Activated naive CD8-positive, alpha-beta T cell treated with anti-CD3 and anti-CD28 coated beads, Interleukin-2, amount 50 U/mL, for 16 hours (primary cell): ENCODE results near the gene NAA10.

Experiments
- DNase-seq: peaks from one replicate; pipeline ENCODE4 v3.0.0-alpha.2; 2020; ENCODE audit warnings: low read depth, low spot score

NAA10 gene

GRCh38 chrX:153948847-153949805, 14.3 kb upstream of the NAA10 start:
- no peak for DNase-seq

GRCh38 chrX:153948002-153948466, 13.2 kb upstream of the NAA10 start:
- DNase-seq = no peak

DNA sequence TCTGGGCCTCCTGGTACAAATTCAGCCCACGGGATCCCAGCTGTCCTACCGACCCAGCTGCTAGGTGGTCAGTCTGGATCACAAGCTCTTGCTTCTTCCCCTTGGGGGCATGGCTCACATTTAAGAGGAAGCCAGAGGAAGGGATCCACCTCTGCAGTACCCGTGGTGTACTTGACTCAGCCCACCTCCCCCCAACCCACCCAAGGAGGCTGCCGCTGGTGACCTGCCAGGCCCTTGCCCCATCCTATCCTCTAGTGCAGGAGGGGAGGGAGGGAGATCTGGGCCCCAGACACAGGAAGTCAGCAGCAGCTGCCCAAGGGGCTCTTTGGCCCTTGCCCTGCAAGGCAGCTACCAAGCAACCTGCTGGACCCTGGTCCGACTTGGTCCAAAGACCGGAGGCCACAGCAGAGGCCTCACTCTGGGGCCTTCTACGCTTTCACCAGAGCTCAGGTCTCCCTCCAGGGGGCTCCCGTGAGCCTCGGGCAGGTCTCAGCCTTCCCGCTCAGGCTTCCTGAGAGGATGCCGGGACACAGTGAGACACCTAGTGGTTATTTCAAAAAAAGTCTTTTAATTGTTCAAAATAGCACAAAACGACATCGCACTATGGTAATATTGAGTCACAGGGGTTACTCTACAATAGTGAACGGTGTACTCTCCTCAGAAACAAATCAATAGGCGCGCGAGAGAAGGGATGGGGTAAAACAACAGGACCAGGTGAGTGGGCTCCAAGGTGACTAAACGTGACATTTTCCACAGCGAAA, 12.4 kb upstream of the NAA10 start:
- peak; percentile 42 for DNase-seq

DNA sequence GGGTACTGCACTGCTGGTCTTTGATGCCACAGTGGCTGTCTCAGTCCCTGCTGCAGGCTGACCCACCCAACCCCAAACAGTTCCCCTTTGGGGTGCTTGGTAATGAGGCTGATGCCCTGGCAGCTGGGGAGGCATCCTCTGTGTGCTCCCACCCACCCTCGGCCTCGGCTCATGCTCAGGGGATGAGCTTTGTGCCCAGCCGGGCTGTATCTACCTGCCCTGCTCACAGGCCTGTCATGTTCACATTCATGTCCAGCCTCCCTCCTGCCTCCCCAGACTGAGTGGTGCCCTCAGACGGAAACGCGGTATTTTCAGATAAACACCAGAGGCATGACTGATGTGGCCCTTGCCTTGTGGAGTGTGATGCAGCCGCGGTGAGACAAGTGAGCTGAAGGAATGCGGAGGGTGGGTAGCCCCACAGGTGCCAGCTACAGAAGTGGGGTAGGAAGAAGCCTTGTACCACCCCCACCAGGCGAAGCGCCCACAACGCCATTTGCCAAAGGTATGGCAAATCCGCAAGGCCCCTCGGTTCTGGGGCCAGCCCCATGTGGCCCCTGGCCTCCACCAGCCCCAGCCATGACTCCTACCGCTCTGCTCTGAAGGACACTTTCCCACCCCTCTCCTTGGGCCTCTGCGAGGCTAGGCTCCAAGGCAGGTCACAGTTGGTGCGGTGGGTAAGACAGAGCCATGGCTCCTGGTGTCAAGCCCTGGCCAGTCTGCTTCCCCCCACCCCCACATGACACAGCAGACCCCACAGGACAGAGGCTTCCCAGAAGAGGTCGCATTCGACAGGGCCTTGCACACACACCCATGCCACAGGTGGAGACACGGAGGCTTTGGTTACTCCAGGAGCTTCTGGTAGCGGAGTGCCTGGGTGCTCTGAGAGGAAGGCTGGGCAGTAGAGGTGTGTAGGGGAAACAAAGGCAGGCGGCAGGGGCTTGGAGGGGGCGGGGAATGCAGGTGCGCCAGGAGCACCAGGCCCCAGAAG, 11.4 kb upstream of the NAA10 start:
- DNase-seq = no peak

DNA sequence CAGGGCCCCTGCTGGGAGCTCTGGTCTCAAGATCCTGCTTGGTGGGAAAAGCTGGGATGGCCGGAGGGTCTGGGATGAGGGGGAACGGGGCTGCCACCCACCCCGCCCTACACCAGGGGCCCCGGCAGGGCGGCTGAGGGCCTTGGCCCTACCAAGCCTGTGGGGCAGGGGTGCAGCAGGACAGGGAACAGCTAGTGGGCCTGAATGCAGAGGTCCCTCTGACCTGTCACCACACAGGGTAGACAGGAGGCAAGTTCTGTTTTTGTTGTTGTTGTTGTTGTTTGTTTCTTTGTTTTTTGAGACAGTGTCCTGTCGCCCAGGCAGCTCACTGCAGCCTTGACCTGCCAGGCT, 9.9 kb upstream of the NAA10 start:
- no peak for DNase-seq

DNA sequence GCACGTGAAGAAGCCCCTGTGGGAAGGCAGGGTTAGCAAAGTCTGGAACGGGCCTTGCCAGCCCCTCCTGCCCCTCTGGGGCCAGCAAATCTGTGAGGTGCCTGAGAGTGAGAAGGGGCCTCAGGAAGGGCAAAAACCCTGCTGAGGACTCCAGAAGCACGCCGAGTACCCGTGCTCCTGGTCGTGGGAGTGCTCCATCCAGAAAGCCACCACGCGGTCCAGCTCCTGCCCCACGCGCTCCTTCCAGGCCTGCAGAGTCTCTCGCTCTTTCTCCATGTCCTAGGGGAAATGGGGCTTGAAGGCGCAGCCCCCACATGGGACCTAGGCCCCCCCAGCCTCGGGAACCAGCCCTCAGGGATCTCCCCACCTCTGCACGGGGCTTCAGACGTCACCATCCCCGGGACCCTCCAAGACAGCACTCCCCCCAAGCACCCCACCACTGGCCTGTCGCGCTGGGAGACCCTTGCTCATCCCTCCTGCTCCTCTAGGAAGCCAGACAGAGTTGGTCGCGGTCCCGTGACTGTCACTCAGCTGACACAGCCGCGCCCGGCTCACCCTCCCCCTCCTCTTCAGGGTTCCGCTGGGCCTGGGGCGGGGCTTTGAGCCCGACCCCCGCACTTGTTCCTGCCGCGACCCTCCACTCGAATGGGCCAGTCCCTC, 9.4 kb upstream of the NAA10 start, which contains the start of gene RENBP:
Gene RENBP, minus strand, starts transcription at position 504 of the 660 bp plus-strand sequence. Its CDS starts 33 bp downstream, at position 471.
- no peak for DNase-seq

GRCh38 chrX:153941336-153942252, 6.8 kb upstream of the NAA10 start:
- no peak for DNase-seq

- no peak for DNase-seq
Observed at GRCh38 chrX:153939573-153939972, 4.7 kb upstream of the NAA10 start.

DNA sequence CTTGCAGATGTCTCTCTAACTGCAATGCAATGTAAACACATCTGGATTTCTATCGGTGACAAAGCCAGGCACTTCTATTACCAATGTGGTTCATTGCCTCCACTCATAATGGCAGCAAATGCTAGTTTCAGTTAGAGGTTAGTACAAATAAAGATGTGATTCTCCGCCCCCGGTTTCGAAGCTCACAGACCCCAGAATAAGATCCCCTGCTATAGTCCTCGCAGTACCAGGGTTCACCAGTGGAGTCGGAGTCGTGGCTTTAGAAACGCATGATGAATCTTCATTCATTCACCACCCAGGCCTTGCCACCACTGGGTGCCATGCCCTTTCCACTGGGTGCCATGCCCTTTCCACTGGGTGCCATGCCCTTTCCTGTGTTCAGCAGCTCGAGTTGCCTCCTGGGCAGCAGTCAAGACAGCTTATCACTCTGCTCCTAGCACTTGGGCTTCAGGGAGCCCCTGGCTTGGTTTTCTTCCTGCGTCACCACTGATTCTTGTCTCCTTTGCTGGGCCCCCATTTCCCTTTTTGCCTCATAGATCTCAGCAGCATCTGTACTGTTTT, 3.5 kb upstream of the NAA10 start:
- DNase-seq = no peak

- no peak for DNase-seq
Observed at GRCh38 chrX:153937056-153937455, 2.2 kb upstream of the NAA10 start.

GRCh38 chrX:153935326-153935851, 552 bp upstream of the NAA10 start:
- DNase-seq = no peak

GRCh38 chrX:153934148-153934761, 582 bp downstream of the NAA10 start:
- no peak for DNase-seq

DNA sequence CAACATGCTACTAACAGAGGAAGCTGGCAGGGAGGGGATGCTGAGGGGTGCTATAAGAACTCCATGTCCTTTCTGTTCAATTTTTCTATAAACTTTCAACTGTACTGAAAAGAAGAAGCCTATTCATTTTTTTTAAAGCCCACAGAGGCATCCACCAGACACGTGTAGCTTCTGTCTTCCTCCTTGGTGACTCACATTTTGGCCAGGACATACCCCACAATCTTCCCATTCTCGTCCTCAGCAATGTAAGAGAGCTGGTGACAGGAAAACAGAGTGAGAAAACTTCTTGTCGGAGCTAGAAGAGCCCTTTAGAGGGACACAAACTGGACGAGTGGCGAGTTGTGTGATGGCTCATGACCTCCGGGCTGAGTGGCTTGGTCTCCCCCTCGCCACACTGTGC, 1.1 kb downstream of the NAA10 start:
- DNase-seq = no peak

GRCh38 chrX:153932220-153932915, 2.5 kb downstream of the NAA10 start:
- DNase-seq = no peak

DNA sequence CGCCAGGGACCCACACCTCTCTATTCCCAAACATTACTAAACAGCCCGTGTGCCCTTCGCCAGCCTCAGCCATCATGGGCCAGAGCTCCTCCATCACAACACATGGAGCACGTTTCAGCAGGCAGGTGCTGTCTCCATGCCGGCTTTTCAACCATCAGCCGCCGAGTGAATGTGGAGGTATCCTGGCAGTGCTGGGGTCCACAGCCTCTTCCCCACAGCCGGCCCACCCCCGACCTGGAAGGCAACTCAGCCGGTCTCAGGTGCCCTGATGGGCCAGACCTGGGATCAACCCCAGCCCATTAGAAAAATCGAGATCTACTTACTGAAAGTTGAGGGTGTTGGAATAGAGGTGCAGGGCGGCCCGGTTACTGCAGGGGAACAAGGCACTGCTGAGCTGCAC, 3.1 kb downstream of the NAA10 start:
- no peak for DNase-seq

DNA sequence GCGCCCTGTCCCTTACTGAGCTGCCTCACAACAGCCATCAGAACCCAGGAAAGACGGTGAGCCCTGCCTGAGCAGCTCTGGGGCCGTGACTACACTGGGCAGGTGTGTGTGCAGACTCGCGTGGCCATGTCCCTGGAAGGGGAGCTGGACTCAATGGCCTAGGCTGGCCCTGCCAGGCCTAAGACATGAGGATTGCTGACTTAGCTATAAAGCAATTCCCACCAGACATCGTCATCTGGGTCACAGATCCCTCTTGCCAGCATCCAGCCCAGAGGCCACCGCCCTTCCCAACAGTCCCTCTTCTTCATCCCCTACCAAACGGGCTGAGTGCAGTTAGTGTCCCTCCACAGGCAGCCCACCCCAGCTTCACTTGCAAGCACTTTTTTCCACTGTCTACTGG, 3.7 kb downstream of the NAA10 start:
- DNase-seq = no peak

GRCh38 chrX:153930011-153930910, 4.6 kb downstream of the NAA10 start:
- DNase-seq = no peak
